IMR-90 (cell line): Measurements from ENCODE around the gene OSBPL3. TPM values are rescaled to one million over a fixed set of nuclear protein-coding genes. Genes with fewer than 3 reads are reported as not detected.

Source experiments
- ATAC-seq: fragments of 200-7000 bp; cut with Tn5 transposase; 2 replicates; pipeline ENCODE4 v1.9.1; 2020; ENCODE audit warnings: low read depth, mild to moderate bottlenecking, moderate library complexity
- BruUV-seq: library from RNA; stranded (reverse); fragments of 400-500 nt; replicated peaks from 2 replicates; lab custom pipeline; 2021; lab: Mats Ljungman, UMichigan
- CTCF ChIA-PET: fragments of 300-600 bp; formaldehyde crosslinking; extraction: SDS; loops from one replicate; lab custom pipeline; 2021; ENCODE audit warnings: antibody characterized with exemption; lab: Yijun Ruan, JAX
- POLR2A ChIA-PET: fragments of 300-600 bp; sonication (Branson Sonifier 250); formaldehyde crosslinking; loops from one replicate; lab custom pipeline; 2022; ENCODE audit warnings: antibody characterized with exemption; ENCODE audit not compliant: unreplicated experiment; lab: Charles Lee
- DNase-seq: peaks from one replicate; pipeline ENCODE4 v3.0.0; 2013
- H2AFZ ChIP-seq: replicated peaks from 2 replicates; pipeline ENCODE3; 2013; ENCODE audit warnings: low read length, mild to moderate bottlenecking; ENCODE audit not compliant: poor library complexity
- H2AK5ac ChIP-seq: 2 replicates; pipeline ENCODE4 v1.6.1; 2013; ENCODE audit warnings: low read depth, low read length, inconsistent platforms
- H2AK9ac ChIP-seq: replicated peaks from 2 replicates; pipeline ENCODE3; 2013; ENCODE audit warnings: mild to moderate bottlenecking, low read depth, low read length, moderate library complexity; ENCODE audit not compliant: poor library complexity
- H2BK120ac ChIP-seq: 2 replicates; pipeline ENCODE4 v1.6.1; 2013; ENCODE audit warnings: low read depth, low read length, inconsistent platforms
- H2BK15ac ChIP-seq: 3 replicates; pipeline ENCODE4 v1.6.1; 2013; ENCODE audit warnings: low read depth, low read length, inconsistent platforms
- H2BK20ac ChIP-seq: 2 replicates; pipeline ENCODE4 v1.6.1; 2013; ENCODE audit warnings: low read depth, mild to moderate bottlenecking, inconsistent platforms, low read length, moderate library complexity
- H2BK5ac ChIP-seq: 2 replicates; pipeline ENCODE4 v1.6.1; 2013; ENCODE audit warnings: mild to moderate bottlenecking, low read depth, low read length, inconsistent platforms; ENCODE audit not compliant: poor library complexity, severe bottlenecking
- H3K14ac ChIP-seq: replicated peaks from 2 replicates; pipeline ENCODE4 v1.6.1; 2013; ENCODE audit warnings: low read depth, low read length, inconsistent platforms
- H3K18ac ChIP-seq: 2 replicates; pipeline ENCODE4 v1.6.1; 2013; ENCODE audit warnings: low read depth, low read length, control low read depth
- H3K23ac ChIP-seq: 2 replicates; pipeline ENCODE4 v1.6.1; 2013; ENCODE audit warnings: low read depth, low read length, inconsistent platforms
- H3K27ac ChIP-seq: 2 replicates; pipeline ENCODE4 v1.5.1; 2013; ENCODE audit warnings: mild to moderate bottlenecking, control low read depth, low read length; ENCODE audit not compliant: insufficient read depth
- H3K27me3 ChIP-seq: 2 replicates; pipeline ENCODE4 v1.6.1; 2013; ENCODE audit warnings: low read length; ENCODE audit not compliant: control insufficient read depth, insufficient read depth
- H3K36me3 ChIP-seq: 2 replicates; pipeline ENCODE4 v1.6.1; 2013; ENCODE audit warnings: low read length, mixed read lengths; ENCODE audit not compliant: control insufficient read depth, insufficient read depth
- H3K4ac ChIP-seq: 2 replicates; pipeline ENCODE4 v1.6.1; 2013; ENCODE audit warnings: low read depth, low read length, inconsistent platforms
- H3K4me1 ChIP-seq: 2 replicates; pipeline ENCODE4 v1.6.1; 2013; ENCODE audit warnings: low read length, mixed read lengths; ENCODE audit not compliant: control insufficient read depth, insufficient read depth
- H3K4me2 ChIP-seq: 2 replicates; pipeline ENCODE4 v1.6.1; 2013; ENCODE audit warnings: low read depth, mild to moderate bottlenecking, control low read depth, low read length, moderate library complexity
- H3K4me3 ChIP-seq: 2 replicates; pipeline ENCODE4 v1.5.1; 2013; ENCODE audit warnings: low read depth, mild to moderate bottlenecking, control low read depth, low read length, moderate library complexity; ENCODE audit not compliant: insufficient read depth
- H3K56ac ChIP-seq: 2 replicates; pipeline ENCODE4 v1.6.1; 2013; ENCODE audit warnings: low read length, inconsistent platforms; ENCODE audit not compliant: insufficient read depth; ENCODE audit errors: extremely low read depth
- H3K79me1 ChIP-seq, 2 experiments: 2 replicates each; pipeline ENCODE4 v1.6.1; 2013; ENCODE audit warnings: low read length in 2 of 2, inconsistent platforms in 1 of 2, low read depth in 1 of 2
- H3K9ac ChIP-seq: 2 replicates; pipeline ENCODE4 v1.6.1; 2013; ENCODE audit warnings: low read depth, low read length, control low read depth
- H3K9me1 ChIP-seq: 2 replicates; pipeline ENCODE4 v1.6.1; 2013; ENCODE audit warnings: low read length, inconsistent platforms; ENCODE audit not compliant: insufficient read depth
- H3K9me3 ChIP-seq: 2 replicates; pipeline ENCODE4 v1.6.1; 2013; ENCODE audit warnings: low read length; ENCODE audit not compliant: control insufficient read depth, insufficient read depth
- H4K20me1 ChIP-seq: 2 replicates; pipeline ENCODE4 v1.6.1; 2013; ENCODE audit warnings: low read length, inconsistent platforms; ENCODE audit not compliant: insufficient read depth
- H4K5ac ChIP-seq: 2 replicates; pipeline ENCODE4 v1.6.1; 2013; ENCODE audit warnings: mild to moderate bottlenecking, low read depth, low read length, control low read depth
- H4K8ac ChIP-seq, 2 experiments: 2 replicates each; pipeline ENCODE4 v1.6.1; 2013; ENCODE audit warnings: low read depth in 2 of 2, low read length in 2 of 2, control low read depth in 1 of 2, inconsistent platforms in 1 of 2
- H4K91ac ChIP-seq: 2 replicates; pipeline ENCODE4 v1.6.1; 2013; ENCODE audit warnings: low read depth, low read length, inconsistent platforms; ENCODE audit not compliant: insufficient read depth
- BHLHE40 ChIP-seq: fragments of 150-350 bp; IDR thresholded peaks from 2 replicates; pipeline ENCODE4 v1.6.1; 2016; ENCODE audit warnings: mild to moderate bottlenecking, low read depth, low read length
- CEBPB ChIP-seq: IDR thresholded peaks from 2 replicates; pipeline ENCODE4 v1.6.1; 2012; ENCODE audit warnings: low read depth, low read length, improper control_type of control experiment
- CHD1 ChIP-seq: IDR thresholded peaks from 2 replicates; pipeline ENCODE4 v1.6.1; 2012; ENCODE audit warnings: low read depth, low read length, improper control_type of control experiment
- FOS ChIP-seq: fragments of 150-350 bp; IDR thresholded peaks from 2 replicates; pipeline ENCODE4 v1.6.1; 2016; ENCODE audit warnings: low read depth, low read length
- NFE2L2 ChIP-seq: fragments of 150-350 bp; IDR thresholded peaks from 2 replicates; pipeline ENCODE4 v1.6.1; 2016; ENCODE audit warnings: low read depth, mild to moderate bottlenecking, low read length
- RCOR1 ChIP-seq: IDR thresholded peaks from 2 replicates; pipeline ENCODE4 v1.6.1; 2012; ENCODE audit warnings: mild to moderate bottlenecking, low read length, improper control_type of control experiment; ENCODE audit not compliant: insufficient replicate concordance
- SMC3 ChIP-seq: fragments of 150-350 bp; IDR thresholded peaks from 2 replicates; pipeline ENCODE4 v1.6.1; 2016; ENCODE audit warnings: low read depth, mild to moderate bottlenecking, antibody characterized with exemption, low read length, moderate library complexity
- USF2 ChIP-seq: fragments of 150-350 bp; IDR thresholded peaks from 2 replicates; pipeline ENCODE4 v1.6.1; 2017; ENCODE audit warnings: mild to moderate bottlenecking, antibody characterized with exemption, low read length, low read depth
- WGBS, 2 experiments: methylation state at CpG; one replicate each; pipeline versions ENCODE4 v1.1.5 to v1.1.7; 2013; ENCODE audit warnings: missing lambda C conversion rate in 2 of 2; ENCODE audit not compliant: insufficient read length in 1 of 2; ENCODE audit errors: extremely low coverage in 2 of 2; 5-methylcytosine and 5-hydroxymethylcytosine counted together
- dilution Hi-C: fragments of 300-500 bp; cut with HindIII; formaldehyde crosslinking; loops from one replicate; pipeline ENCODE4 v1.14.3; 2018; ENCODE audit warnings: low sequenced_read_pairs; ENCODE audit not compliant: unreplicated experiment
- in situ Hi-C: fragments of 300-500 bp; cut with MboI; formaldehyde crosslinking; loops from 3 replicates; pipeline ENCODE4 v1.14.3; 2019; ENCODE audit warnings: low sequenced_read_pairs, inconsistent platforms, mixed read lengths
- intact Hi-C: fragments of 100-400 bp; cut with micrococcal nuclease; formaldehyde crosslinking; loops from 2 replicates; pipeline ENCODE4 v1.10.0; 2022
- polyA plus RNA-seq, 3 experiments: library from polyadenylated mRNA; depleted of rRNA; stranded (reverse); fragments of >200 nt; gene quantifications; 2 replicates each; pipeline ENCODE4 v1.2.3, GENCODE V29; 2012; ENCODE audit warnings: low replicate concordance in 1 of 3
- total RNA-seq: library from RNA; depleted of rRNA; stranded (reverse); fragments of >200 nt; gene quantifications from 2 replicates; pipeline ENCODE4 v1.2.3, GENCODE V29; 2012
- TF ChIP-seq, protein P1 (sequence below): fragments of 150-350 bp; IDR thresholded peaks from 2 replicates; pipeline ENCODE4 v1.6.1; 2016; ENCODE audit warnings: low read depth, mild to moderate bottlenecking, low read length, moderate library complexity, borderline replicate concordance

The OSBPL3 gene
- total and polyA plus RNA-seq, 2 of the 4 experiments (the other 2 are of a cell fraction), result 18.0 to 29.9 TPM

- ATAC-seq (no peak), DNase-seq (no peak)
- peak overlapping the region; percentile 18; the same call in 1 of the 2 replicates for H3K23ac ChIP-seq
- no peak for TF ChIP-seq SMC3
- TF ChIP-seq NFE2L2, result no peak
- TF ChIP-seq, protein P1, sequence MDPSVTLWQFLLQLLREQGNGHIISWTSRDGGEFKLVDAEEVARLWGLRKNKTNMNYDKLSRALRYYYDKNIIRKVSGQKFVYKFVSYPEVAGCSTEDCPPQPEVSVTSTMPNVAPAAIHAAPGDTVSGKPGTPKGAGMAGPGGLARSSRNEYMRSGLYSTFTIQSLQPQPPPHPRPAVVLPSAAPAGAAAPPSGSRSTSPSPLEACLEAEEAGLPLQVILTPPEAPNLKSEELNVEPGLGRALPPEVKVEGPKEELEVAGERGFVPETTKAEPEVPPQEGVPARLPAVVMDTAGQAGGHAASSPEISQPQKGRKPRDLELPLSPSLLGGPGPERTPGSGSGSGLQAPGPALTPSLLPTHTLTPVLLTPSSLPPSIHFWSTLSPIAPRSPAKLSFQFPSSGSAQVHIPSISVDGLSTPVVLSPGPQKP, result no peak
- no peak for TF ChIP-seq RCOR1
- TF ChIP-seq BHLHE40, result no peak
- TF ChIP-seq USF2, result no peak
- TF ChIP-seq FOS, result no peak
- no peak for TF ChIP-seq CHD1
- TF ChIP-seq CEBPB, result no peak
- WGBS, 2 experiments, result no CpG with 5 or more reads among the region's 3 CpGs
- no TSS peak for BruUV-seq
- no peak overlapping the region for H3K27ac ChIP-seq
- H3K56ac ChIP-seq, result no peak overlapping the region
- H2AK9ac ChIP-seq, result no peak overlapping the region
- H2AFZ ChIP-seq, result no peak overlapping the region
- H2BK15ac ChIP-seq, result 0 out of 3 replicates have a peak overlapping the region, but pooled peaks have one; percentile 41
- no peak overlapping the region; the same call in 1 of the 2 replicates for H3K18ac ChIP-seq
- no peak overlapping the region for H3K9ac ChIP-seq
- in situ Hi-C loops (no loop called here), dilution Hi-C loops (no loop called here), intact Hi-C loops (no loop called here)
- no peak overlapping the region for H3K4me3 ChIP-seq
- H3K27me3 ChIP-seq, result no peaks in the 10 kb centered on the region
- H3K14ac ChIP-seq, result peak overlapping the region; percentile 33
- no peak overlapping the region for H2BK120ac ChIP-seq
- peak overlapping the region; percentile 39; the same call in 1 of the 2 replicates for H2BK20ac ChIP-seq
- no peak overlapping the region; the same call in 1 of the 2 replicates for H3K4me2 ChIP-seq
- peaks cover 16% of the 10 kb centered on the region for H3K9me1 ChIP-seq
- no peak overlapping the region for H4K91ac ChIP-seq
- H3K4ac ChIP-seq, result peak overlapping the region; percentile 16; the same call in 1 of the 2 replicates
- H3K9me3 ChIP-seq, result no peaks in the 10 kb centered on the region
- H3K36me3 ChIP-seq, result no peaks in the 10 kb centered on the region
- POLR2A ChIA-PET, result no interaction called here
- no peak overlapping the region for H4K8ac ChIP-seq
- H3K4me1 ChIP-seq, result peaks cover 14% of the 10 kb centered on the region
- peaks cover 75 to 92% of the 10 kb centered on the region in 2 experiments for H3K79me1 ChIP-seq
- H2AK5ac ChIP-seq, result no peak overlapping the region
- CTCF ChIA-PET, result no interaction called here
- H4K5ac ChIP-seq, result no peak overlapping the region
- H4K20me1 ChIP-seq, result peaks cover 6% of the 10 kb centered on the region; the same call in 1 of the 2 replicates
- H2BK5ac ChIP-seq, result peak overlapping the region; percentile 61
Measured at GRCh38 chr7:24908166-24908565, 71.8 kb downstream of the OSBPL3 start.
